Measurements from ENCODE around the gene SOX8. TPM values are rescaled to one million over a fixed set of nuclear protein-coding genes. Genes with fewer than 3 reads are reported as not detected.

Gene SOX8
- total and polyA plus RNA-seq, 8 donors: 0.54 to 5.5 (median 0.83) TPM

DNA sequence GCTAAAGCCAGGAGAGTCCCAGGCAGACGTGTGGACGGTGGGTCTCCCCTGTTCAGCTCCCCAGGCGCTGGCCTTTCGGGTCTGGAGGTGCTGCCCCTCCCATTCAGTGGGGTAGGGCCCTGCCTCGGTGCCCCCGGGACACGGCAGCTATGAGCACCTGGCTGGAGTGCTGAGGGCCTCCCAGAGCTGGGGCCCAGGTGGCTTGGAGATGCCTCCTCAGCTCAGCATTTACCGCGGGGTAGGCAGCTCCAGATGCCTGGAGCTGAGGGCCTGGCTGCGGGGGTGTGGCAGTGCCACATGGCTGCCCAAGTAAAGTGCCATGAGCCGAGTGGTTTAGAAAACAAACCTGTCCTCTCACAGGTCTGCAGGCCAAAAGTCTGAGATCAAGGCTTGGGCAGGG is 19.5 kb downstream of the SOX8 start:
- intact Hi-C loops (cut with DNase I): no loop called here
- TF ChIP-seq, protein P1, sequence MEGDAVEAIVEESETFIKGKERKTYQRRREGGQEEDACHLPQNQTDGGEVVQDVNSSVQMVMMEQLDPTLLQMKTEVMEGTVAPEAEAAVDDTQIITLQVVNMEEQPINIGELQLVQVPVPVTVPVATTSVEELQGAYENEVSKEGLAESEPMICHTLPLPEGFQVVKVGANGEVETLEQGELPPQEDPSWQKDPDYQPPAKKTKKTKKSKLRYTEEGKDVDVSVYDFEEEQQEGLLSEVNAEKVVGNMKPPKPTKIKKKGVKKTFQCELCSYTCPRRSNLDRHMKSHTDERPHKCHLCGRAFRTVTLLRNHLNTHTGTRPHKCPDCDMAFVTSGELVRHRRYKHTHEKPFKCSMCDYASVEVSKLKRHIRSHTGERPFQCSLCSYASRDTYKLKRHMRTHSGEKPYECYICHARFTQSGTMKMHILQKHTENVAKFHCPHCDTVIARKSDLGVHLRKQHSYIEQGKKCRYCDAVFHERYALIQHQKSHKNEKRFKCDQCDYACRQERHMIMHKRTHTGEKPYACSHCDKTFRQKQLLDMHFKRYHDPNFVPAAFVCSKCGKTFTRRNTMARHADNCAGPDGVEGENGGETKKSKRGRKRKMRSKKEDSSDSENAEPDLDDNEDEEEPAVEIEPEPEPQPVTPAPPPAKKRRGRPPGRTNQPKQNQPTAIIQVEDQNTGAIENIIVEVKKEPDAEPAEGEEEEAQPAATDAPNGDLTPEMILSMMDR (IDR thresholded peaks at IDR 0.05): no peak
- H3K9me3 ChIP-seq: no peaks in the 10 kb centered on the region
- ATAC-seq (no peak), FAIRE-seq (no peak), DNase-seq (no peak)
- no peaks in the 10 kb centered on the region for H3K4me1 ChIP-seq
- no peaks in the 10 kb centered on the region for H3K36me3 ChIP-seq
- no peak overlapping the region for H3K4me3 ChIP-seq
- no peaks in the 10 kb centered on the region for H3K27me3 ChIP-seq
- no peak overlapping the region for H3K27ac ChIP-seq
- 81 to 90% methylated on average over 11 of the region's 11 CpGs for WGBS, 2 donors

DNA sequence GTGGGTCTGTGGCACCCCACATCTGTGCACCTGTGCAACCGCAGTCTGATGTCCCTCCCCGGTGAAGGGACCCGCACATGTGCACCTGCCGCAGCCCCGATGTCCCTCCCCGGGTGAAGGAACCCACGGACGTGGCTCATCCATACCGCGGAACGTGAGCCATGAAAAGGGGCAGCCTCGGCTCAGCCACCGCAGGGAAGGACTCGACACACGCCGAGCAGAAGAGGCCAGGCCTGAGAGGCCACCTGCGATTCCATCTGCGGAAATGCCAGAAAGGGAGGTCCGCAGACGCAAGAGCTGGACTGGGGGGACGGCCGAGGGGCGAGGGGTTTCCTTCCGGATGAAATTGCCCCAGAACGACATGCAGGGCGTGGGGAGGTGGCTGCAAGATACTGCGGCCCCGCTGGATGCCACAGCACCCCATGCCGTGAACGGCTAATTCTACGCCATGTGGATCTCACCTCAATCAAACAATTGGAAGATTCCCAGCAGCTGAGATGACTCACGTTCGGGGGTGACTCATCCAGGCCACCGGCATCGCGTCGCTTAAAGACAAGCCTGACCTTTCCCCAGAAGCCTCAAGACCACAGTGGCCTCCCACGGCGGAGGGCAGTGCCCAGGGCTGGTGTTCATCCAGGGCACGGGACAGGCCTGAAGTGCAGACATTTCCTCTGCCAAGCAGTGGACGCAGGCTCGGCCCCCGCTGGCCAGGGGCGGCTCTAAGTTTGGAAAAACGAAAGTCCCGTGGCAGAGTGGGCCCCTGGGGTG is 21.0 kb downstream of the SOX8 start:
- ATAC-seq: peak; percentile 36 to 70 (median 51)
- Histone ChIP-seq H3K27ac (no peak overlapping the region), H3K36me3 (no peaks in the 10 kb centered on the region), H3K9me3 (no peaks in the 10 kb centered on the region), H3K27me3 (no peaks in the 10 kb centered on the region), H3K4me1 (no peaks in the 10 kb centered on the region), H3K4me3 (no peak overlapping the region)
- FAIRE-seq: no peak
- TF ChIP-seq, protein P1 (IDR thresholded peaks at IDR 0.05): no peak
- peak in 1 of 6 donors; percentile 46 for DNase-seq
- intact Hi-C loops (cut with DNase I): no loop called here
- 70 to 80% methylated on average over 46 of the region's 46 CpGs for WGBS, 2 donors

DNA sequence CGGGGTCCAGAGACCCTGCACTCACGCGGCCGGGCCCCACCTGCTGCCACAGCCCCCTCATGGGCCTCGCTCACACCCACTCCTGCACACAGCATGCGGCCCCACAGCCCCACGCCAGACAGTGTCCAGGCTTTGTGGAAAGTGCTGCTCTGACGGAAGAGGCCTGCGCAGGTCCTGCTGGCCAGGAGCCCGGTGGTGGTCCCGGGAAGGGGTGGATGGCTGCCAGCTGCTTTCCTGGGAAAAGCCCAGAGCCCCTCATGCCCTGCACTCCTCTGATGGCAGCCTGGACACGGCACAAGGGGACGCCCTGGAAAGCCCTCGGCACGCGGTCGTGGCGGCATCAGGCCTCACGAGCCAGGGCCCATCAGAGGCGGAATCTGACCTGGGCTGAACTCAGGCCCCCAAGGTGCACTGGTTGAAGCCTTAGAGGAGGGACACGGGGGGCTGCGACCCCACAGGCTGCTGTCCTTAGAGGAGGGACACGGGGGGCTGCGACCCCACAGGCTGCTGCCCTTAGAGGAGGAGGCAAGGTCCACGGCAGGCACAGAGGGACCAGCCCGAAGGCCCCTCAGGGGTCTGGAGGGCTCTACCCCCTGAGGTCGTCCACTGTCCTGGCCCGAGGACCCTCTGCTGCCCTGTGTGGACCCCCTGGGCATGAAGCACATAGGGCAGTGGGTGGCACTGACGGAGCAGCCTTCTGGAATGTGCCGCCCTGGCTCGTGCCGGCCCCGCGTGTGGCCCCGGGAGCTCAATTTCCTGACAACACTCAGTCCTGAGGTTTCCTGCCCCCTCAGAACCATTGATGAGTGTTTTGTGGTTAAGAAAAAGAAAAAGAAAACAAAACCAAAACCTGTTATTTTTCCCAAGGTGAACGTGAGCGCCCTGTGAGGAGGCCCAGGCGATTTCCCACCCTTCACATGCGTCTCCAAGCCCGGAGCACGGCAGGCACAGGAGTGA is 22.1 kb downstream of the SOX8 start:
- ATAC-seq (peak in 1 of 4 donors; percentile 21), DNase-seq (no peak), FAIRE-seq (no peak)
- intact Hi-C loops (cut with DNase I): no loop called here
- no peaks in the 10 kb centered on the region for H3K36me3 ChIP-seq
- H3K9me3 ChIP-seq: no peaks in the 10 kb centered on the region
- no peaks in the 10 kb centered on the region for H3K27me3 ChIP-seq
- 69 to 74% methylated on average over 35 to 41 of the region's 41 CpGs for WGBS, 2 donors
- TF ChIP-seq, protein P1 (IDR thresholded peaks at IDR 0.05): no peak
- H3K4me3 ChIP-seq: no peak overlapping the region
- H3K4me1 ChIP-seq: no peaks in the 10 kb centered on the region
- no peak overlapping the region for H3K27ac ChIP-seq

DNA sequence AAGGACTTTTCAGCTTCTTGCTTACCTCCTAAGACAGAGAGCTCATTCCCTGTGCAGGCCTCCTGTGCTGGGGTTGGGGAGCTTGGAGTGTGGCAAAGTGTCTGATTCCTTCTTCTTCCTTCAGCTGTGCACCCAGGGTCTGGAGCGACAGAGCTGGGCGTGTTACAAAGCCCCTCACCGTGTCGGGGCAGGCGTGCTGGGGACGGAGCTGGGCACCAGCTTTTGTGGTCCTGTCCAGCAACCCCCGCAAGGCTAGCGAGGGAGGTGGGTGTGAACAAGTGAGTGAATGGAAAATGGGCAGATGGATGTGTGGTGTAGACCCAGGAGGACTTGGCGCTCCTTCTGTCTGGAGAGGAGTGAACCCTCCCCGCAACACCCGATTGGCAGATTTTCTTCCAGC is 23.7 kb downstream of the SOX8 start:
- ATAC-seq: no peak
- DNase-seq: no peak
- no peak overlapping the region for H3K4me3 ChIP-seq
- TF ChIP-seq, protein P1 (IDR thresholded peaks at IDR 0.05): no peak
- no peaks in the 10 kb centered on the region for H3K36me3 ChIP-seq
- H3K27ac ChIP-seq: no peak overlapping the region
- 75 to 88% methylated on average over 11 of the region's 11 CpGs for WGBS, 2 donors
- H3K4me1 ChIP-seq: no peaks in the 10 kb centered on the region
- no peaks in the 10 kb centered on the region for H3K9me3 ChIP-seq
- intact Hi-C loops (cut with DNase I): no loop called here
- FAIRE-seq: no peak
- no peaks in the 10 kb centered on the region for H3K27me3 ChIP-seq
